HUES64 (cell line): ENCODE results near the gene FARS2.

Experiments
- H3K27ac ChIP-seq: 2 replicates; pipeline ENCODE4 v1.7.0; 2013; ENCODE audit warnings: low read depth, low read length, inconsistent platforms
- H3K27me3 ChIP-seq: 2 replicates; pipeline ENCODE4 v1.6.1; 2013; ENCODE audit warnings: mild to moderate bottlenecking, low read length; ENCODE audit not compliant: insufficient read depth
- H3K36me3 ChIP-seq: 2 replicates; pipeline ENCODE4 v1.6.1; 2013; ENCODE audit warnings: mild to moderate bottlenecking, low read length; ENCODE audit not compliant: insufficient read depth
- H3K4me1 ChIP-seq: 2 replicates; pipeline ENCODE4 v1.6.1; 2013; ENCODE audit warnings: mild to moderate bottlenecking, low read length, moderate library complexity; ENCODE audit not compliant: insufficient read depth
- H3K4me3 ChIP-seq: 2 replicates; pipeline ENCODE4 v1.5.1; 2013; ENCODE audit warnings: mild to moderate bottlenecking, low read length, moderate library complexity
- H3K9ac ChIP-seq: 2 replicates; pipeline ENCODE4 v1.6.1; 2013; ENCODE audit warnings: mild to moderate bottlenecking, low read depth, low read length
- H3K9me3 ChIP-seq: 2 replicates; pipeline ENCODE4 v1.6.1; 2013; ENCODE audit warnings: low read depth, low read length; ENCODE audit not compliant: insufficient read depth
- WGBS: fragments of 150-250, 120-280 bp; methylation state at CpG from one replicate; pipeline ENCODE4 v1.1.7; 2013; ENCODE audit warnings: missing lambda C conversion rate; 5-methylcytosine and 5-hydroxymethylcytosine counted together

The FARS2 gene

DNA sequence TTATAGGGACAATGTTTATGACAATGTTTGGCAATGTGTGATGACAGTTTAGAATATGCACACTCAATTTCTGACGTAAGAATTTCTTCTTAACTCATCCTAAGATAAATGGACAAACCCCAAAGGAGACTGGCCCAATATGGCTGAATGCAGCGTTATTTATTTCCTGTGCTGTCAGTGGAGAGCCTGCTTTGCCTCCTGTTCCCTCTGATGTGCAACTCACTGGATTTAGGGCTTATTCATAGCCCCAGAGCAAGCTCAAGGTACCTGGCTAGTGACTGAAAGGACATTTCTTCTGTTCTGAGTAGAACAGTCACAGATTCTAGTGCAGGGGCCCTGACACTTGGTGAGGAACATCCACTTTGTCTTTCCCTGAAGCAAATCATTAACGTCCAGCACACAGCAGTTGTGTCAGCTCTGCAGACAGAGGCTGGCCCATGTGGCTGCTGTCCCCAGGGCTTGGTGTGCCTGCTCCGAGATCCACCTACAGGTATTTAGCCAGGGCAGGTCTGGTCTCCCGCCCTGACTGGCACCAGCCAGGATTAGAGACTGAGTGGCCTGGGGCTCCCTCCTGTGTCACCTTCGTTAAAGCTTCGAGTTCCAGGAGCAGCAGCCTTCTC, 64.8 kb downstream of the FARS2 start:
- Histone ChIP-seq H3K36me3 (peaks cover 18% of the 10 kb centered on the region), H3K9me3 (peaks cover 38% of the 10 kb centered on the region), H3K9ac (no peak overlapping the region), H3K4me1 (no peaks in the 10 kb centered on the region), H3K27ac (no peak overlapping the region), H3K4me3 (no peak overlapping the region), H3K27me3 (no peaks in the 10 kb centered on the region)
- WGBS, result 95% methylated on average over 7 of the region's 7 CpGs

DNA sequence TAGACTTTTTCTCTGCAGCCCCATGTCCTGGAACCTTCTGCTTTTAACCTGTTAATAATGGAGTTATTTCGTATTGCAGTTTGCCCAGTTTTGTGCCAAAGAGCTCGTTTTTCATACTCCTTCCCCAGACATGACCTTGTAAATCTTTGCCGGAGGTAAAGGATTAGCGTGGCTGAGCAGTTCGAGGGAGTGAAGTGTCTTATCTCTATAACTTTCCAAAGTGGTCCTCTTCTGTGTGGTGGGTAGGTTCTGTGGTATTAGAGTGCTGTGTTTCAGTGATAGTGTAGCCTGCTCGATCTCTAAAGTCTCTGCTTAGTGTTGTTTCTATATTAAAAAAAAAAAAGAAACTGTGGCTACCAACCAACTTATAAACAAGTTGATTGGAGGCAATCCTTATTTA, 67.5 kb downstream of the FARS2 start:
- Histone ChIP-seq H3K4me1 (no peaks in the 10 kb centered on the region), H3K9me3 (peaks cover 27% of the 10 kb centered on the region), H3K9ac (no peak overlapping the region), H3K27ac (no peak overlapping the region), H3K27me3 (no peaks in the 10 kb centered on the region), H3K4me3 (no peak overlapping the region), H3K36me3 (peaks cover 18% of the 10 kb centered on the region)
- WGBS, result 95% methylated on average over 5 of the region's 6 CpGs

DNA sequence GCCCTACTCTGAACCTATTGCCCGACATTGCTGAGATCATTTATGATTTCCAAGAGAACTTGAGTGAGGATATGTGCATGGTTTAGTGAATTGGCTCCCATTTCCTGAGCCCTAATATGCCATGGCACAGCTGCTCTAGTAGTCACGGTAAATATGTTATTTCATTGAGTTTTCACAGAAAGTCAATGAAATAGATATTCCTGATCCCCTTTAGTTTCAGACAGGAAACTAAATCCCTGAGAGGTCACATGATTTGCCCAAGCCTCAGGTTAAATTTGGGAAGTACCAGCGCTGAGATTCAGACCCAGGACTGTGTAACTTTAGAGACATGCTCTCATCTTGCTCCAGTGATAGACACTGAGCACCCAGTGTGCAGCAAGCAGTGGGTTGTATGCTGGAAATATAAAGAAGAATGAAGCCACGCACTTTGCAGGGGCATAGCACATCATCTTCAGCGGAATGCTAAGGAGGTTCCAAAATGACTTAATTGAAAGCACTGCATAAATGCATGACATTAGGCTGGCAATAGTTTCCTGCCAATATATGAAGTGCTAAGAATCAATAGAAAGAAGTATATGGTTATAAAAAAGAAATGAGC, 70.6 kb downstream of the FARS2 start:
- no peaks in the 10 kb centered on the region for H3K9me3 ChIP-seq
- no peaks in the 10 kb centered on the region for H3K4me1 ChIP-seq
- no peak overlapping the region for H3K4me3 ChIP-seq
- no peaks in the 10 kb centered on the region for H3K36me3 ChIP-seq
- H3K27ac ChIP-seq, result no peak overlapping the region
- no peak overlapping the region for H3K9ac ChIP-seq
- H3K27me3 ChIP-seq, result no peaks in the 10 kb centered on the region
- 94% methylated on average over 5 of the region's 5 CpGs for WGBS

DNA sequence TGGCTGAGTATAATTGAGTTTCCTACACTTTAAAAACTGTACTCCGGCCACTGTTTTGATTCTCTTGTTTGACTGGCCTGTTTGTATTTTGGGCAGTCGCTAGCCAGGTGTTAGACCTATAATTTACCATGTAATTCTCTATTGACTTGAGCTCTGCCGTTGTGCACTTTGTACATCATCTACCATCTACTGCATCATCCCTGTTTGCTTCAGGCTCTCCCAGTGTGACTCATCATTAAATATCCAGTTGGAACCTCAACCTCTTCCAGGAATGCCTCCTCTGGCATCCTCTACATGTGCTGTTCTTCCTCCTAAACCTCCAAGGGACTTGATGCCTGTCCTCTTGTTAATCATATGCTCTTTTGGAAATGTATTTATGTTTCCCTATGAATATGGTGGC, 72.3 kb downstream of the FARS2 start:
- 97% methylated on average over 3 of the region's 3 CpGs for WGBS
- Histone ChIP-seq H3K27me3 (no peaks in the 10 kb centered on the region), H3K36me3 (no peaks in the 10 kb centered on the region)

DNA sequence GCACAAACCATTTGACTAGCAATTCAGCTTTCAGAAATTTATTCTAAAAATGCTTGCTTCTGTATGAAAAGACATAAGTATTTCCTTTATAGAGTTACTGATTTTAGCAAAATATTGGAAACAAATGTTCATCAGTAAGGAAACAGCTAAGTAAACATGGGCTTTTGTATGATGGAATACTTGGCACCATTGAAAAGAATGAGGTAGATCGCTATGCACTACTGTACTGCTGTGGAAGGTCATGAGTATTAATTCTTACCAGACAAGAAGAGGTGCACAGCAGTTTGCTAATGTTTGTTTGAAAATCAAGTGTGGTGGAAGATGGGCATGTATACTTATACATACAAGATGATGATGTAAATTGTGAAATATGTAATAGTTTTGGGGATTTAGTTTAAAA, 73.0 kb downstream of the FARS2 start:
- H3K27me3 ChIP-seq, result no peaks in the 10 kb centered on the region
- no peaks in the 10 kb centered on the region for H3K36me3 ChIP-seq
- H3K27ac ChIP-seq, result no peak overlapping the region
- no peaks in the 10 kb centered on the region for H3K9me3 ChIP-seq
- no peak overlapping the region for H3K4me3 ChIP-seq
- 95% methylated on average over 1 of the region's 1 CpG for WGBS
- H3K9ac ChIP-seq, result no peak overlapping the region
- H3K4me1 ChIP-seq, result no peaks in the 10 kb centered on the region

More for the DNA sequence above, 72.3 kb downstream of the FARS2 start:
- H3K27ac ChIP-seq, result no peak overlapping the region
- H3K4me1 ChIP-seq, result no peaks in the 10 kb centered on the region
- no peak overlapping the region for H3K9ac ChIP-seq
- no peak overlapping the region for H3K4me3 ChIP-seq
- H3K9me3 ChIP-seq, result no peaks in the 10 kb centered on the region

DNA sequence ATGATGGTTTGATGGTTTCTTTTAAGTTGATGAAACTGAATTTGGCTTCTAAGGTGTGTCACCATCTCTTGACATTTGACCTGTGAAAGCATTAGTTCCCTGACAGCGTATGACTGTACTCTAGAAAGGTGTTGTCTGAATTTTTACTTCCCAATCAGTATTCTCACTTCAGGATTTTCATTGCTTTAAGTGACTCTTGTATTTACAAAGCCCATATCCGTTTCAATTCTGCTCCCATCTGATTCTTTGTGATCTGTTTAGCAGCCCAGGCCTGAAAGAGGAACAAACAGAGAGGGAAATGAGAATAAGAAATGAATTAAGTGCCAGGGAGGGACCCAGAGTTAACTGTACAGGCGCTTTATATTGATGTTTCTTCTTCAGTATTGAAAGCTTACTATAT, 73.7 kb downstream of the FARS2 start:
- Histone ChIP-seq H3K4me1 (no peaks in the 10 kb centered on the region), H3K27me3 (no peaks in the 10 kb centered on the region), H3K9me3 (no peaks in the 10 kb centered on the region), H3K9ac (no peak overlapping the region), H3K36me3 (no peaks in the 10 kb centered on the region), H3K27ac (no peak overlapping the region), H3K4me3 (no peak overlapping the region)
- WGBS, result 92% methylated on average over 3 of the region's 3 CpGs

DNA sequence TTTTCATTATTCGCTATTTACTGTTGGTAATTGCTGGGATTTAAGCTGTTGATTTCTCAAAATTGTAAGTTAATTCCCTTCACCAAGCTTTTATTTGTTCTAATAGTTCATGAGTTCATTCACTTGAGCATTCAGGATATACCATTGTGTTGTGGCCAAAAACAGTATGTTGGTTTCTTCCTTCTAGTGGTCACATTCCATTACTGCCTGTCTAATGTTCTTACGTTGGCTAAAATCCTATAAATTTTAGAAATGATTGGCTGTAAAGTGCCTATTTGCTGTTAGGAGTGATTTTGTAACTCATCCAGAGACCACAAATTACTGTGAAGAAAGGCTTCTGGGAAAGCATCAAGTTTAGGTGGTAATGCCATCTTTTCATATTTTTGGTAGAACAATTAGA, 76.3 kb downstream of the FARS2 start:
- no peaks in the 10 kb centered on the region for H3K4me1 ChIP-seq
- H3K9ac ChIP-seq, result no peak overlapping the region
- no peaks in the 10 kb centered on the region for H3K36me3 ChIP-seq
- no peaks in the 10 kb centered on the region for H3K27me3 ChIP-seq
- H3K9me3 ChIP-seq, result no peaks in the 10 kb centered on the region
- WGBS, result 100% methylated on average over 2 of the region's 2 CpGs
- no peak overlapping the region for H3K4me3 ChIP-seq
- no peak overlapping the region for H3K27ac ChIP-seq

DNA sequence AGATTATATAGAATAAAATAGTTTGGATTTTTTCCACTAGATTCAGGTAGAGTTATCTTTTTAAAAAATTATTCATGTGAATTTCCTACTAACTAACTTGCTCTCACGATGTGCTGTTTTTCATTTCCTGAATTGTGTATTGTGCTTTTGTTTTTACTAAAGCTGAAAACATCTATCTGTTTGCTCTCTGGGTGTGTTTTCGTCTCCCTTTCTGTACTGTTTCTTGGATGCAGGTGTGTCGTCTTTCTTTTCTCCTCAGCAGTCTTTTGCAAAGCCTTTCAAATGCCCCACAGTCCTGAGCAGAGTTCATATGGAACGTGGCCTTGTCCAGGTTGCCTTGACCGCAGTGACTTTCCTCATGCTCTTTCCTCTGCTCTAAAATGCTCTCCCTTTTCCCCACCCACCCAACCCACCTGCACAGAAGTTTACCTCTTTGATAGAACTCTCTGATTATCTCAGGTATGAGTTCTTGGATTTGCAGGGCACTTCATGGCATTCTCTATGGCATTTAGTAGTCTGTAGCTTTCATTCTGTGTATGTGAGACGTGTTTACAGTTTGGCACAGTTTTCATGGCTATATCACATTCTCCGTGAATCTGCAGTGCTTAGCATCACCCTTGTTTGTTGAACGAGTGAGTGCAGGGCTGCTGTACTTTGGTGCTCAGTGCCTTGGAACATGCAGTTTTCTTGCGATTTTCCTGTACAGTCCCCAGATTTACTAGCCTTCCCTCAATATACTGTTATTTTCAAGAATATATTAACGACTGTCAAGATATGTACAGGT, 77.1 kb downstream of the FARS2 start:
- WGBS, result 92% methylated on average over 9 of the region's 10 CpGs
- Histone ChIP-seq H3K4me1 (no peaks in the 10 kb centered on the region), H3K9ac (no peak overlapping the region), H3K27ac (no peak overlapping the region), H3K9me3 (no peaks in the 10 kb centered on the region), H3K36me3 (no peaks in the 10 kb centered on the region), H3K4me3 (no peak overlapping the region), H3K27me3 (no peaks in the 10 kb centered on the region)

DNA sequence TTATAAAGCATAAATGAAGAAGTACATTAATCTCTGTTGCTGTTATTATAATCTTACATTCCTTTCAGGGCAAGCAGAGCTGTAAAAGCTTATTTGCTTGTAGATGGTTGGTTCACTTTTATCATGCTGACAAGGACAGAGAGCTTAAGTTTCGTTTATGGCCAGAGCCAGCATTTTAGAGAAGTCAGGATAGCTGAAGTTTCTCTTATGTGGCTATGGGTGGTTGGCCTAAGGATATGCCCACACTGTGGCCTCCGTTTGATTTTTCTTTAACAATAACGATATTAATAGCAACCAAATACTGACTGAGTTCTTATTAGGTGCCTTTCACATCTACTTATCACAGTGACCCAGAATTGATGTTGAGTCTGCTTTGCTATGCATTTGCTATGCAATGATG, 78.5 kb downstream of the FARS2 start:
- H3K36me3 ChIP-seq, result no peaks in the 10 kb centered on the region
- H3K4me1 ChIP-seq, result no peaks in the 10 kb centered on the region
- H3K9me3 ChIP-seq, result no peaks in the 10 kb centered on the region
- no peak overlapping the region for H3K27ac ChIP-seq
- WGBS, result 95% methylated on average over 3 of the region's 3 CpGs
- H3K9ac ChIP-seq, result no peak overlapping the region
- no peak overlapping the region for H3K4me3 ChIP-seq
- no peaks in the 10 kb centered on the region for H3K27me3 ChIP-seq

DNA sequence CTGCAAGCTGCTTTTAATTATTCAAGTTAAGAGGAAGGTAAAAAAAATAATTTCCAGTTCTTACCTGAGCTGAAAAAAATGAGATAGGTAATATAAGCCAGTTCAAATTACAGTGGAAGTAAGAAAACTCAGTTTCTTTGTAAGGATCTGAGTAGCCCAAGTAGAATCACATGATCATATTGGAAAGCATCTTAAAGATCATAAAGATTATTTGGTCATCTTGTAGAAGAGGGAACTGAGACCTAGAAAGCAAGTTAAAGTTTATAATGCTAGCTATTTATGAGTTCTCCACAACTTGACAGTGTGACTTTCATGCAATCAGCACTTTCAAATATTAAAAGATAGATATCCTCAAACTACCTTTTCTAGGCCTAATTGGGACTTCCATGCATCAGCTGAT, 80.5 kb downstream of the FARS2 start:
- Histone ChIP-seq H3K4me1 (no peaks in the 10 kb centered on the region), H3K36me3 (no peaks in the 10 kb centered on the region), H3K9me3 (no peaks in the 10 kb centered on the region), H3K4me3 (no peak overlapping the region), H3K9ac (no peak overlapping the region), H3K27me3 (no peaks in the 10 kb centered on the region), H3K27ac (no peak overlapping the region)

DNA sequence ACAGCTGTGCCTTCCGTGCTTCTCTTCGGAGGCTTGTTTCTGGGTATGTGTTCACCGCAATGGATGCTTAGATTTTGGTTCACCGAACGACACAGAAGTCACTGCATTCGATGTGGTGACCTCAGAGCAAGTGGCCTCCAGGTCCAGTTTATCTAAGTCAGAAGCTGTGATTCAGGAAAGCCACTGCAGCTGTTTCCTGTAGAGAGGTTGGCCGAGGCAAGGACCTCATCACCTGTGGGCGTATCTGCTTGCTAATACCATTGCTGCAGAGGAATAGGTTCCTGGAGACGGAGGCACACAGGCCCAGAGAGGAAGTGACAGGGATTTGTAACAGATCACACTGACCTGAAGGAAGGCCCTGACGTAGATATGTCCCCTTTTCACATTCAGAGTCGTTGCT, 82.7 kb downstream of the FARS2 start:
- Histone ChIP-seq H3K36me3 (no peaks in the 10 kb centered on the region), H3K27ac (no peak overlapping the region), H3K9me3 (no peaks in the 10 kb centered on the region), H3K27me3 (no peaks in the 10 kb centered on the region), H3K4me3 (no peak overlapping the region), H3K9ac (no peak overlapping the region), H3K4me1 (no peaks in the 10 kb centered on the region)
- WGBS, result 89% methylated on average over 11 of the region's 11 CpGs
